K562 (cell line): ENCODE results near the gene VPREB3. TPM values are rescaled to one million over a fixed set of nuclear protein-coding genes. Genes with fewer than 3 reads are reported as not detected.

Experiments
- ATAC-seq: fragments of 200-7000 bp; cut with Tn5 transposase; 3 replicates; pipeline ENCODE4 v1.9.1; 2020; ENCODE audit warnings: moderate library complexity
- BruUV-seq: library from RNA; stranded (reverse); fragments of 400-500 nt; replicated peaks from 2 replicates; lab custom pipeline; 2021; lab: Mats Ljungman, UMichigan
- CTCF ChIA-PET: fragments of 300-600 bp; formaldehyde crosslinking; extraction: SDS; loops from one replicate; lab custom pipeline; 2021; ENCODE audit warnings: low intra/inter-chr PET ratio; lab: Yijun Ruan, JAX
- POLR2A ChIA-PET: fragments of 300-600, 350-650 bp; sonication (Branson Sonifier 250); formaldehyde crosslinking; extraction: SDS; loops from one replicate; lab custom pipeline; 2021; ENCODE audit warnings: antibody characterized with exemption, inconsistent platforms; lab: Yijun Ruan, JAX
- DNase-seq, 4 experiments: peaks; one replicate each; pipeline versions ENCODE4 v3.0.0 to v3.0.0-alpha.2; 2011 to 2018; ENCODE audit warnings: low spot score in 3 of 4, mixed read lengths in 3 of 4; ENCODE audit errors: extremely low read depth in 1 of 4
- FAIRE-seq: peaks from 2 replicates; lab custom pipeline; 2011; peaks lifted over from hg19 to GRCh38; lab: Jason Lieb, UNC
- H2AFZ ChIP-seq: 2 replicates; pipeline ENCODE4 v1.6.0; 2011; ENCODE audit warnings: low read depth, low read length, control low read depth, inconsistent platforms
- H3K27ac ChIP-seq: fragments of 200-600 bp; 3 replicates; pipeline ENCODE4 v1.8.0; 2011; ENCODE audit warnings: low read depth, mild to moderate bottlenecking, control low read depth, inconsistent platforms, low read length, moderate library complexity, mixed read lengths; ENCODE audit errors: extremely low read depth
- H3K27me3 ChIP-seq, 2 experiments: fragments of 300-600 bp in 1 of 2; 2 replicates in 1 of 2; 3 replicates in 1 of 2; pipeline versions ENCODE4 v1.6.0 to v1.8.0; 2011; ENCODE audit warnings: inconsistent platforms in 2 of 2, low read length in 2 of 2, mild to moderate bottlenecking in 1 of 2, mixed read lengths in 1 of 2, moderate library complexity in 1 of 2; ENCODE audit not compliant: control insufficient read depth in 2 of 2, insufficient read depth in 2 of 2
- H3K36me3 ChIP-seq: fragments of 300-600 bp; 3 replicates; pipeline ENCODE4 v1.8.0; 2011; ENCODE audit warnings: mild to moderate bottlenecking, low read length, inconsistent platforms; ENCODE audit not compliant: control insufficient read depth, insufficient read depth
- H3K4me1 ChIP-seq, 2 experiments: fragments of 200-600 bp in 1 of 2; replicated peaks in 1 of 2; 2 replicates in 1 of 2; 3 replicates in 1 of 2; pipeline versions ENCODE4 v1.5.1 to v1.8.0; 2011; ENCODE audit warnings: inconsistent platforms in 2 of 2, low read length in 2 of 2, mild to moderate bottlenecking in 1 of 2, mixed read lengths in 1 of 2, moderate library complexity in 1 of 2; ENCODE audit not compliant: control insufficient read depth in 2 of 2, insufficient read depth in 2 of 2
- H3K4me2 ChIP-seq: 2 replicates; pipeline ENCODE4 v1.6.1; 2011; ENCODE audit warnings: low read length, control low read depth, inconsistent platforms, mixed read lengths; ENCODE audit not compliant: insufficient read depth
- H3K4me3 ChIP-seq: fragments of 200-600 bp; sonication (generic), shearing (Covaris generic); 2 replicates; pipeline ENCODE4 v1.5.1; 2016; ENCODE audit warnings: control low read depth, inconsistent platforms
- H3K79me2 ChIP-seq: fragments of 200-600 bp; 3 replicates; pipeline ENCODE4 v1.8.0; 2011; ENCODE audit warnings: low read length, inconsistent platforms; ENCODE audit not compliant: control insufficient read depth, insufficient read depth
- H3K9ac ChIP-seq, 2 experiments: 2 replicates each; pipeline versions ENCODE4 v1.6.0 to v1.6.1; 2011; ENCODE audit warnings: low read depth in 2 of 2, low read length in 2 of 2, control low read depth in 1 of 2, inconsistent platforms in 1 of 2, mild to moderate bottlenecking in 1 of 2, mixed read lengths in 1 of 2; ENCODE audit not compliant: insufficient read depth in 1 of 2
- H3K9me1 ChIP-seq: one replicate; pipeline ENCODE4 v1.6.0; 2011; ENCODE audit warnings: inconsistent platforms, mild to moderate bottlenecking, low read length, moderate library complexity; ENCODE audit not compliant: control insufficient read depth, insufficient read depth
- H3K9me3 ChIP-seq: replicated peaks from 2 replicates; pipeline ENCODE4 v1.5.1; 2011; ENCODE audit warnings: low read depth, low read length, inconsistent platforms; ENCODE audit not compliant: control insufficient read depth, insufficient read depth
- H4K20me1 ChIP-seq: replicated peaks from 2 replicates; pipeline ENCODE4 v1.6.1; 2011; ENCODE audit warnings: low read length, inconsistent platforms, mixed read lengths; ENCODE audit not compliant: control insufficient read depth, insufficient read depth
- HLTF ChIP-seq: fragments of 450-650 bp; IDR thresholded peaks from 2 replicates; pipeline ENCODE4 v1.6.1; 2016
- MYBL2 ChIP-seq, 2 experiments: fragments of 450-650 bp in 1 of 2; sonication (generic) in 1 of 2; formaldehyde crosslinking in 1 of 2; IDR thresholded peaks; 2 replicates each; pipeline versions ENCODE4 v1.6.1 to v1.8.1; 2017 to 2022; ENCODE audit warnings: borderline replicate concordance in 1 of 2, inconsistent platforms in 1 of 2, low read depth in 1 of 2, mild to moderate bottlenecking in 1 of 2, missing genetic modification reagents in 1 of 2, moderate library complexity in 1 of 2
- POLR3A ChIP-seq: IDR thresholded peaks from 2 replicates; pipeline ENCODE4 v1.6.1; 2011; ENCODE audit warnings: borderline replicate concordance, mild to moderate bottlenecking, moderate library complexity; ENCODE audit not compliant: insufficient read length, insufficient read depth; ENCODE audit errors: extremely low read depth
- SIX5 ChIP-seq, 2 experiments: IDR thresholded peaks; 2 replicates each; pipeline ENCODE4 v1.6.1; 2011; ENCODE audit warnings: low read length in 2 of 2, borderline replicate concordance in 1 of 2, low read depth in 1 of 2, mild to moderate bottlenecking in 1 of 2, moderate library complexity in 1 of 2; ENCODE audit not compliant: insufficient read depth in 1 of 2
- SUPT5H ChIP-seq: fragments of 450-650 bp; IDR thresholded peaks from 2 replicates; pipeline ENCODE4 v1.6.1; 2016
- TRIM24 ChIP-seq, 2 experiments: fragments of 450-650 bp; IDR thresholded peaks; 2 replicates each; pipeline ENCODE4 v1.6.1; 2016
- ZNF217 ChIP-seq: sonication (generic); formaldehyde crosslinking; IDR thresholded peaks from 2 replicates; pipeline ENCODE4 v1.8.0; 2022; ENCODE audit warnings: mild to moderate bottlenecking, missing genetic modification reagents
- ZNF444 ChIP-seq: fragments of 250-450 bp; sonication (Bioruptor Pico); IDR thresholded peaks from 2 replicates; pipeline ENCODE4 v1.4.0; 2020; ENCODE audit warnings: mild to moderate bottlenecking, moderate library complexity
- ZNF79 ChIP-seq: fragments of 250-450 bp; sonication (Bioruptor Pico); IDR thresholded peaks from 2 replicates; pipeline ENCODE4 v1.4.0; 2020; ENCODE audit warnings: low read depth, mild to moderate bottlenecking, moderate library complexity
- WGBS: fragments of 100-300 bp; shearing (Covaris generic); methylation state at CpG from one replicate; pipeline ENCODE4 v1.1.6; 2016; ENCODE audit warnings: low coverage, mixed read lengths; ENCODE audit not compliant: insufficient coverage; ENCODE audit errors: missing lambda C conversion rate; 5-methylcytosine and 5-hydroxymethylcytosine counted together
- in situ Hi-C: fragments of 300-500 bp; cut with MboI; formaldehyde crosslinking; loops from 4 replicates; pipeline ENCODE4 v1.15.0; 2018; ENCODE audit warnings: inconsistent platforms, mixed read lengths
- intact Hi-C: fragments of 100-400 bp; cut with micrococcal nuclease; formaldehyde crosslinking; loops from 2 replicates; pipeline ENCODE4 v1.14.2; 2022
- polyA plus RNA-seq, 8 experiments: library from polyadenylated mRNA; depleted of rRNA in 4 of 8; stranded (reverse) in 5 of 8; unstranded in 3 of 8; fragments of >200 nt; fragmentation: Nextera tagmentation in 2 of 8; fragmentation: Illumina TruSeq in 1 of 8; extraction: Ambion mirVana in 2 of 8; extraction: Trizol in 1 of 8; gene quantifications; 2 replicates each; pipeline versions ENCODE4 v1.2.1 to v1.2.3, GENCODE V29; 2011 to 2014; ENCODE audit warnings: inconsistent platforms in 1 of 8, missing spikeins in 1 of 8
- total RNA-seq, 7 experiments: library from RNA; depleted of rRNA in 6 of 7; stranded (reverse); fragments of >200 nt in 6 of 7; fragmentation: Illumina TruSeq in 2 of 7; extraction: Trizol in 2 of 7; gene quantifications; 2 replicates each; pipeline versions ENCODE4 v1.2.1 to v1.2.3, GENCODE V29; 2011 to 2021; ENCODE audit warnings: low replicate concordance in 1 of 7
- TF ChIP-seq, protein P1 (sequence below): fragments of 250-450 bp; sonication (Bioruptor Pico); IDR thresholded peaks from 2 replicates; pipeline ENCODE4 v1.5.0; 2021; ENCODE audit warnings: mild to moderate bottlenecking, borderline replicate concordance
- TF ChIP-seq, protein P2 (sequence below): IDR thresholded peaks from 3 replicates; pipeline ENCODE4 v1.6.1; 2011; ENCODE audit warnings: borderline replicate concordance, mild to moderate bottlenecking, moderate library complexity; ENCODE audit not compliant: insufficient read length; ENCODE audit errors: extremely low read depth
- TF ChIP-seq, protein P3 (sequence below): fragments of 250-450 bp; sonication (Bioruptor Pico); IDR thresholded peaks from 2 replicates; pipeline ENCODE4 v1.9.0; 2021; ENCODE audit warnings: mild to moderate bottlenecking, inconsistent platforms

The VPREB3 gene
- total and polyA plus RNA-seq, 9 of the 15 experiments (the other 6 are each of a cell fraction or from before 2014, with no cell fraction given), result 0.14 to 0.71 (median 0.20) TPM; not detected in 6

DNA sequence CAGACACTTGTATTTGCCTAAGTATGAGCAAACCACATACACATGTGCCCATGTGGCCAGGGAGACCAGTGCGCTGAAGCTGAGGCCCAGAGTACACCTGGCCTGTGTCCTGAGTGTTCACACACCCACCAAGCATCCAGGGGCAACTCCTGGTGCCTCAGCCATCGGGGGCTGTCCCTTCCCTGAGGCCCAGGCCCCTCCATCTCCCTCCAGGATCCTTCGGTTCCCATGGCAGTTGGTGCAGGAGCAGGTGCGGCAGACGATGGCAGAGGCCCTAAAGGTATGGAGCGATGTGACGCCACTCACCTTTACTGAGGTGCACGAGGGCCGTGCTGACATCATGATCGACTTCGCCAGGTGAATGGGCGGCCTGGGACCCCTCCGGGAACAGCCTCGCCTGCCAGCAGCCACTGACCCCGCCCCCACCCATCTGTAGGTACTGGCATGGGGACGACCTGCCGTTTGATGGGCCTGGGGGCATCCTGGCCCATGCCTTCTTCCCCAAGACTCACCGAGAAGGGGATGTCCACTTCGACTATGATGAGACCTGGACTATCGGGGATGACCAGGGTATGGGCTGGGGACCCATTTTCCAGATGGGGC is 26.0 kb upstream of the VPREB3 start (continued):
- TF ChIP-seq, protein P1, sequence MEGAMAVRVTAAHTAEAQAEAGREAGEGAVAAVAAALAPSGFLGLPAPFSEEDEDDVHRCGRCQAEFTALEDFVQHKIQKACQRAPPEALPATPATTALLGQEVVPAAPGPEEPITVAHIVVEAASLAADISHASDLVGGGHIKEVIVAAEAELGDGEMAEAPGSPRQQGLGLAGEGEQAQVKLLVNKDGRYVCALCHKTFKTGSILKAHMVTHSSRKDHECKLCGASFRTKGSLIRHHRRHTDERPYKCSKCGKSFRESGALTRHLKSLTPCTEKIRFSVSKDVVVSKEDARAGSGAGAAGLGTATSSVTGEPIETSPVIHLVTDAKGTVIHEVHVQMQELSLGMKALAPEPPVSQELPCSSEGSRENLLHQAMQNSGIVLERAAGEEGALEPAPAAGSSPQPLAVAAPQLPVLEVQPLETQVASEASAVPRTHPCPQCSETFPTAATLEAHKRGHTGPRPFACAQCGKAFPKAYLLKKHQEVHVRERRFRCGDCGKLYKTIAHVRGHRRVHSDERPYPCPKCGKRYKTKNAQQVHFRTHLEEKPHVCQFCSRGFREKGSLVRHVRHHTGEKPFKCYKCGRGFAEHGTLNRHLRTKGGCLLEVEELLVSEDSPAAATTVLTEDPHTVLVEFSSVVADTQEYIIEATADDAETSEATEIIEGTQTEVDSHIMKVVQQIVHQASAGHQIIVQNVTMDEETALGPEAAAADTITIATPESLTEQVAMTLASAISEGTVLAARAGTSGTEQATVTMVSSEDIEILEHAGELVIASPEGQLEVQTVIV (CRISPR knock-in tag), result no peak
- TF ChIP-seq HLTF, result no peak

DNA sequence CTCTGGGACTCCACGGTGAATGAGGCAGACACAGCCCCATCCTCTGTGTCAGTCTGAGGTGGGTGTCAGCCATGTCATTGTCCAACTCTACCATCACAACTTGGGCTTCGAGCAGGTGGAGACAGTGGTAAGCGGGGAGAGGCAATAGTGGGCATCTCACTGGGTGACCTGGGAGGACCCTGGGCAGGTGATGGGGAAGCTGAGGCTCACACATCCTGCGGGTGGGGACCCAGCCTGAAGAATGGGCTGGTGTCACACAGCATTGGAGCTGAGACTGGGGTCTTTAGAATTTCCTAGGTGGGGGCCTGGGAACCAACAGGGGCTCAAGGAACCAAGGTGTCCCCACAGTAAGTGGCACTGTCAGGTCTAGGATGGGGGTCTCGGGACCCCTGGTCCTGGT is 25.5 kb upstream of the VPREB3 start:
- TF ChIP-seq, protein P2, sequence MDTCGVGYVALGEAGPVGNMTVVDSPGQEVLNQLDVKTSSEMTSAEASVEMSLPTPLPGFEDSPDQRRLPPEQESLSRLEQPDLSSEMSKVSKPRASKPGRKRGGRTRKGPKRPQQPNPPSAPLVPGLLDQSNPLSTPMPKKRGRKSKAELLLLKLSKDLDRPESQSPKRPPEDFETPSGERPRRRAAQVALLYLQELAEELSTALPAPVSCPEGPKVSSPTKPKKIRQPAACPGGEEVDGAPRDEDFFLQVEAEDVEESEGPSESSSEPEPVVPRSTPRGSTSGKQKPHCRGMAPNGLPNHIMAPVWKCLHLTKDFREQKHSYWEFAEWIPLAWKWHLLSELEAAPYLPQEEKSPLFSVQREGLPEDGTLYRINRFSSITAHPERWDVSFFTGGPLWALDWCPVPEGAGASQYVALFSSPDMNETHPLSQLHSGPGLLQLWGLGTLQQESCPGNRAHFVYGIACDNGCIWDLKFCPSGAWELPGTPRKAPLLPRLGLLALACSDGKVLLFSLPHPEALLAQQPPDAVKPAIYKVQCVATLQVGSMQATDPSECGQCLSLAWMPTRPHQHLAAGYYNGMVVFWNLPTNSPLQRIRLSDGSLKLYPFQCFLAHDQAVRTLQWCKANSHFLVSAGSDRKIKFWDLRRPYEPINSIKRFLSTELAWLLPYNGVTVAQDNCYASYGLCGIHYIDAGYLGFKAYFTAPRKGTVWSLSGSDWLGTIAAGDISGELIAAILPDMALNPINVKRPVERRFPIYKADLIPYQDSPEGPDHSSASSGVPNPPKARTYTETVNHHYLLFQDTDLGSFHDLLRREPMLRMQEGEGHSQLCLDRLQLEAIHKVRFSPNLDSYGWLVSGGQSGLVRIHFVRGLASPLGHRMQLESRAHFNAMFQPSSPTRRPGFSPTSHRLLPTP, result no peak
- no peak for TF ChIP-seq MYBL2 (IDR thresholded peaks at IDR 0.05; ENCODE audit: low read depth)
- TF ChIP-seq MYBL2 (CRISPR knock-in tag; IDR thresholded peaks at IDR 0.05; ENCODE audit: borderline replicate concordance), result no peak
- TF ChIP-seq POLR3A, result no peak
- no peak for TF ChIP-seq ZNF444 (CRISPR knock-in tag)
- TF ChIP-seq ZNF79 (CRISPR knock-in tag), result no peak
- TF ChIP-seq ZNF217, result no peak
- TF ChIP-seq SUPT5H, result no peak
- TF ChIP-seq TRIM24 (IDR thresholded peaks at IDR 0.05), result no peak
- TF ChIP-seq, protein P3, sequence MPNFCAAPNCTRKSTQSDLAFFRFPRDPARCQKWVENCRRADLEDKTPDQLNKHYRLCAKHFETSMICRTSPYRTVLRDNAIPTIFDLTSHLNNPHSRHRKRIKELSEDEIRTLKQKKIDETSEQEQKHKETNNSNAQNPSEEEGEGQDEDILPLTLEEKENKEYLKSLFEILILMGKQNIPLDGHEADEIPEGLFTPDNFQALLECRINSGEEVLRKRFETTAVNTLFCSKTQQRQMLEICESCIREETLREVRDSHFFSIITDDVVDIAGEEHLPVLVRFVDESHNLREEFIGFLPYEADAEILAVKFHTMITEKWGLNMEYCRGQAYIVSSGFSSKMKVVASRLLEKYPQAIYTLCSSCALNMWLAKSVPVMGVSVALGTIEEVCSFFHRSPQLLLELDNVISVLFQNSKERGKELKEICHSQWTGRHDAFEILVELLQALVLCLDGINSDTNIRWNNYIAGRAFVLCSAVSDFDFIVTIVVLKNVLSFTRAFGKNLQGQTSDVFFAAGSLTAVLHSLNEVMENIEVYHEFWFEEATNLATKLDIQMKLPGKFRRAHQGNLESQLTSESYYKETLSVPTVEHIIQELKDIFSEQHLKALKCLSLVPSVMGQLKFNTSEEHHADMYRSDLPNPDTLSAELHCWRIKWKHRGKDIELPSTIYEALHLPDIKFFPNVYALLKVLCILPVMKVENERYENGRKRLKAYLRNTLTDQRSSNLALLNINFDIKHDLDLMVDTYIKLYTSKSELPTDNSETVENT (CRISPR knock-in tag), result no peak
- no peak for TF ChIP-seq SIX5 (IDR thresholded peaks at IDR 0.05; ENCODE audit: borderline replicate concordance in 1 of 2, insufficient read depth in 1 of 2, low read depth in 1 of 2, low read length in 2 of 2)

More for the DNA sequence above, 25.5 kb upstream of the VPREB3 start:
- Histone ChIP-seq H3K9ac (no peak overlapping the region), H4K20me1 (no peaks in the 10 kb centered on the region), H3K4me2 (no peak overlapping the region), H3K4me3 (no peak overlapping the region), H3K4me1 (peaks cover 0 to 22% of the 10 kb centered on the region in 2 experiments; a peak in 2 of 5 replicates), H3K9me1 (no peaks in the 10 kb centered on the region), H3K36me3 (no peaks in the 10 kb centered on the region), H3K79me2 (no peaks in the 10 kb centered on the region), H2AFZ (no peak overlapping the region), H3K9me3 (no peaks in the 10 kb centered on the region), H3K27me3 (no peaks in the 10 kb centered on the region), H3K27ac (no peak overlapping the region)
- no peak for FAIRE-seq
- intact Hi-C loops, result no loop called here
- DNase-seq, result no peak
- CTCF ChIA-PET, result no interaction called here
- no TSS peak for BruUV-seq
- 21% methylated on average over 4 of the region's 5 CpGs for WGBS
- ATAC-seq, result no peak
- in situ Hi-C loops, result no loop called here
- POLR2A ChIA-PET, result interaction anchor here (0.6 to 1.1 kb wide), 2 partner anchors 16 to 589 kb away, joined by 3 to 4 read pairs; no protein-coding TSS in a partner anchor
